ENCODE results near the gene C2CD3. TPM values are rescaled to one million over a fixed set of nuclear protein-coding genes. Genes with fewer than 3 reads are reported as not detected.
A peak's percentile ranks its signal among the peaks of the same experiment; 100 is the strongest.

The C2CD3 gene
- total RNA-seq, 1 experiment from 2014 or later, result 37.9 TPM

- Histone ChIP-seq H3K9me3 (ENCODE audit: low read length) (no peaks in the 10 kb centered on the region), H3K4me3 (ENCODE audit: low read length) (no peak overlapping the region), H2AFZ (ENCODE audit: low read length) (no peak overlapping the region), H3K9ac (ENCODE audit: low read length) (no peak overlapping the region), H3K4me1 (ENCODE audit: low read length) (peaks cover 19% of the 10 kb centered on the region), H4K20me1 (ENCODE audit: insufficient read depth, low read depth, low read length) (no peaks in the 10 kb centered on the region), H3K36me3 (ENCODE audit: insufficient read depth, low read length) (peaks cover 63% of the 10 kb centered on the region), H3K79me2 (ENCODE audit: low read length) (no peaks in the 10 kb centered on the region), H3K27ac (ENCODE audit: low read length) (no peak overlapping the region), H3K27me3 (ENCODE audit: low read length) (no peaks in the 10 kb centered on the region), H3K4me2 (ENCODE audit: low read depth, low read length, poor library complexity, severe bottlenecking) (no peak overlapping the region), H3K9me2 (replicated peaks; ENCODE audit: insufficient read depth, low read length) (no peaks in the 10 kb centered on the region)
- DNase-seq, result no peak
These were observed 70.6 kb downstream of the C2CD3 start for GRCh38 chr11:74100231-74100630.

- no peaks in the 10 kb centered on the region for H3K79me2 ChIP-seq (ENCODE audit: low read length)
These were observed 73.0 kb downstream of the C2CD3 start for GRCh38 chr11:74097686-74098237.

GRCh38 chr11:74094393-74094792 is 76.4 kb downstream of the C2CD3 start:
- Histone ChIP-seq H3K79me2 (ENCODE audit: low read length) (no peaks in the 10 kb centered on the region), H3K27ac (ENCODE audit: low read length) (no peak overlapping the region), H3K9me3 (ENCODE audit: low read length) (no peaks in the 10 kb centered on the region), H2AFZ (ENCODE audit: low read length) (no peak overlapping the region), H3K9ac (ENCODE audit: low read length) (no peak overlapping the region), H3K27me3 (ENCODE audit: low read length) (no peaks in the 10 kb centered on the region), H3K36me3 (ENCODE audit: insufficient read depth, low read length) (peaks cover 52% of the 10 kb centered on the region), H3K4me2 (ENCODE audit: low read depth, low read length, poor library complexity, severe bottlenecking) (no peak overlapping the region), H3K4me3 (ENCODE audit: low read length) (no peak overlapping the region), H4K20me1 (ENCODE audit: insufficient read depth, low read depth, low read length) (no peaks in the 10 kb centered on the region), H3K9me2 (replicated peaks; ENCODE audit: insufficient read depth, low read length) (no peaks in the 10 kb centered on the region), H3K4me1 (ENCODE audit: low read length) (peaks cover 16% of the 10 kb centered on the region)
- no peak for DNase-seq

More at GRCh38 chr11:74097686-74098237, 73.0 kb downstream of the C2CD3 start:
- H4K20me1 ChIP-seq (ENCODE audit: insufficient read depth, low read depth, low read length), result no peaks in the 10 kb centered on the region
- DNase-seq, result no peak
- peaks cover 62% of the 10 kb centered on the region for H3K36me3 ChIP-seq (ENCODE audit: insufficient read depth, low read length)
- no peaks in the 10 kb centered on the region for H3K9me3 ChIP-seq (ENCODE audit: low read length)
- H3K9me2 ChIP-seq (replicated peaks; ENCODE audit: insufficient read depth, low read length), result no peaks in the 10 kb centered on the region
- no peak overlapping the region for H3K4me3 ChIP-seq (ENCODE audit: low read length)
- H3K27me3 ChIP-seq (ENCODE audit: low read length), result no peaks in the 10 kb centered on the region
- H3K9ac ChIP-seq (ENCODE audit: low read length), result no peak overlapping the region
- no peak overlapping the region for H3K4me2 ChIP-seq (ENCODE audit: low read depth, low read length, poor library complexity, severe bottlenecking)
- no peak overlapping the region for H3K27ac ChIP-seq (ENCODE audit: low read length)
- H3K4me1 ChIP-seq (ENCODE audit: low read length), result peaks cover 20% of the 10 kb centered on the region
- H2AFZ ChIP-seq (ENCODE audit: low read length), result no peak overlapping the region

GRCh38 chr11:74092425-74092824 is 78.4 kb downstream of the C2CD3 start:
- no peaks in the 10 kb centered on the region for H3K27me3 ChIP-seq (ENCODE audit: low read length)
- no peaks in the 10 kb centered on the region for H4K20me1 ChIP-seq (ENCODE audit: insufficient read depth, low read depth, low read length)
- H3K79me2 ChIP-seq (ENCODE audit: low read length), result no peaks in the 10 kb centered on the region
- no peaks in the 10 kb centered on the region for H3K9me2 ChIP-seq (replicated peaks; ENCODE audit: insufficient read depth, low read length)
- H3K4me1 ChIP-seq (ENCODE audit: low read length), result peaks cover 16% of the 10 kb centered on the region
- DNase-seq, result no peak
- no peak overlapping the region for H3K4me2 ChIP-seq (ENCODE audit: low read depth, low read length, poor library complexity, severe bottlenecking)
- H3K36me3 ChIP-seq (ENCODE audit: insufficient read depth, low read length), result peaks cover 51% of the 10 kb centered on the region
- no peak overlapping the region for H2AFZ ChIP-seq (ENCODE audit: low read length)
- H3K27ac ChIP-seq (ENCODE audit: low read length), result no peak overlapping the region
- H3K9ac ChIP-seq (ENCODE audit: low read length), result no peak overlapping the region
- no peaks in the 10 kb centered on the region for H3K9me3 ChIP-seq (ENCODE audit: low read length)
- no peak overlapping the region for H3K4me3 ChIP-seq (ENCODE audit: low read length)

- H3K36me3 ChIP-seq (ENCODE audit: insufficient read depth, low read length), result peaks cover 50% of the 10 kb centered on the region
- H3K4me3 ChIP-seq (ENCODE audit: low read length), result no peak overlapping the region
- no peaks in the 10 kb centered on the region for H3K79me2 ChIP-seq (ENCODE audit: low read length)
- H3K4me2 ChIP-seq (ENCODE audit: low read depth, low read length, poor library complexity, severe bottlenecking), result no peak overlapping the region
- H2AFZ ChIP-seq (ENCODE audit: low read length), result no peak overlapping the region
- no peaks in the 10 kb centered on the region for H3K27me3 ChIP-seq (ENCODE audit: low read length)
- DNase-seq, result no peak
- H3K9me3 ChIP-seq (ENCODE audit: low read length), result no peaks in the 10 kb centered on the region
- H3K4me1 ChIP-seq (ENCODE audit: low read length), result peaks cover 18% of the 10 kb centered on the region
- no peaks in the 10 kb centered on the region for H4K20me1 ChIP-seq (ENCODE audit: insufficient read depth, low read depth, low read length)
- H3K9me2 ChIP-seq (replicated peaks; ENCODE audit: insufficient read depth, low read length), result no peaks in the 10 kb centered on the region
- no peak overlapping the region for H3K27ac ChIP-seq (ENCODE audit: low read length)
- H3K9ac ChIP-seq (ENCODE audit: low read length), result no peak overlapping the region
These were observed 79.3 kb downstream of the C2CD3 start for GRCh38 chr11:74091549-74091948.

- Histone ChIP-seq H3K79me2 (ENCODE audit: low read length) (no peaks in the 10 kb centered on the region), H3K4me1 (ENCODE audit: low read length) (peaks cover 19% of the 10 kb centered on the region), H3K4me2 (ENCODE audit: low read depth, low read length, poor library complexity, severe bottlenecking) (no peak overlapping the region), H3K27me3 (ENCODE audit: low read length) (no peaks in the 10 kb centered on the region), H3K36me3 (ENCODE audit: insufficient read depth, low read length) (peaks cover 57% of the 10 kb centered on the region), H3K9me2 (replicated peaks; ENCODE audit: insufficient read depth, low read length) (no peaks in the 10 kb centered on the region), H3K9ac (ENCODE audit: low read length) (no peak overlapping the region), H2AFZ (ENCODE audit: low read length) (no peak overlapping the region), H4K20me1 (ENCODE audit: insufficient read depth, low read depth, low read length) (no peaks in the 10 kb centered on the region), H3K9me3 (ENCODE audit: low read length) (no peaks in the 10 kb centered on the region), H3K27ac (ENCODE audit: low read length) (no peak overlapping the region), H3K4me3 (ENCODE audit: low read length) (no peak overlapping the region)
- no peak for DNase-seq
These were observed 80.1 kb downstream of the C2CD3 start for GRCh38 chr11:74090701-74091100.

GRCh38 chr11:74086242-74086884 is 84.4 kb downstream of the C2CD3 start:
- Histone ChIP-seq H4K20me1 (ENCODE audit: insufficient read depth, low read depth, low read length) (no peaks in the 10 kb centered on the region), H3K27ac (ENCODE audit: low read length) (0 out of 2 replicates have a peak overlapping the region, but pooled peaks have one; percentile 7), H3K9me3 (ENCODE audit: low read length) (no peaks in the 10 kb centered on the region), H3K36me3 (ENCODE audit: insufficient read depth, low read length) (peaks cover 52% of the 10 kb centered on the region), H3K4me2 (ENCODE audit: low read depth, low read length, poor library complexity, severe bottlenecking) (no peak overlapping the region), H3K9me2 (replicated peaks; ENCODE audit: insufficient read depth, low read length) (no peaks in the 10 kb centered on the region), H3K27me3 (ENCODE audit: low read length) (no peaks in the 10 kb centered on the region), H2AFZ (ENCODE audit: low read length) (no peak overlapping the region), H3K4me1 (ENCODE audit: low read length) (peaks cover 13% of the 10 kb centered on the region), H3K9ac (ENCODE audit: low read length) (no peak overlapping the region), H3K4me3 (ENCODE audit: low read length) (no peak overlapping the region), H3K79me2 (ENCODE audit: low read length) (no peaks in the 10 kb centered on the region)
- DNase-seq, result no peak

- Histone ChIP-seq H2AFZ (ENCODE audit: low read length) (no peak overlapping the region), H3K27me3 (ENCODE audit: low read length) (no peaks in the 10 kb centered on the region), H3K4me2 (ENCODE audit: low read depth, low read length, poor library complexity, severe bottlenecking) (no peak overlapping the region), H3K9ac (ENCODE audit: low read length) (no peak overlapping the region), H3K79me2 (ENCODE audit: low read length) (no peaks in the 10 kb centered on the region), H3K36me3 (ENCODE audit: insufficient read depth, low read length) (peaks cover 55% of the 10 kb centered on the region), H4K20me1 (ENCODE audit: insufficient read depth, low read depth, low read length) (no peaks in the 10 kb centered on the region), H3K4me3 (ENCODE audit: low read length) (no peak overlapping the region), H3K9me2 (replicated peaks; ENCODE audit: insufficient read depth, low read length) (no peaks in the 10 kb centered on the region), H3K9me3 (ENCODE audit: low read length) (no peaks in the 10 kb centered on the region), H3K4me1 (ENCODE audit: low read length) (peaks cover 9% of the 10 kb centered on the region), H3K27ac (ENCODE audit: low read length) (no peak overlapping the region)
- DNase-seq, result no peak
These were observed 85.3 kb downstream of the C2CD3 start for GRCh38 chr11:74085542-74085892.

Data from Karpas-422 (cell line).